ENCODE measurements around the gene BANF2.

DNA sequence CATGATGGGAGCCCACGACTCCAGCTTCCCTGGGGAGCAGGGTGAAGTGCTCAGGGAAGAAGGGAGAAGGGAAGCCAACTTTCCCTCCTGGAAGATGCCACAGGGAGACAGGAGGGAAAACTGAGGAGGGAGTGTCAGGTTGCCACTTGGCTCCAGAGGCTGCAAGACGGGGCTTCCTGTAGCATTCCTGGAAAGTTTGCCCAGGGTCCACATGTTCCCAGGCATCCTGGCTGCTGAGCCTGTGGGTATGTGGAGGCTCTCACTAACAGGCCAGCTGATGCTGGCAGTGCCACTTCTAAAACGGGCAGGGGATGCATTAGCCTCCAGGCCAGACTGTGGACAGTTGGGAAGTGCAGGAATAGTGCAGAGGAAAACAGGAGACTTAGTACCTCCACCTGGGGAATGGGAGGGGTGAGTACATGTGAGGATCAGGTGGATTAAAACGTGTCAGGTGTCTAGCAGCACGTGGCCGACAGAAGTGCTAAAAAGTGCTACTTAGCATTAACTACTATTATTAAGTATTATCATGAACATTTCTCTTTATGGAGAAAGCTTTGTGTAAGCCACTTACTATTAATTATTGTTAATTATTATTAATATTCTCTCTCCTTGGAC is 33.2 kb downstream of the BANF2 start:
- TF ChIP-seq, protein P1, sequence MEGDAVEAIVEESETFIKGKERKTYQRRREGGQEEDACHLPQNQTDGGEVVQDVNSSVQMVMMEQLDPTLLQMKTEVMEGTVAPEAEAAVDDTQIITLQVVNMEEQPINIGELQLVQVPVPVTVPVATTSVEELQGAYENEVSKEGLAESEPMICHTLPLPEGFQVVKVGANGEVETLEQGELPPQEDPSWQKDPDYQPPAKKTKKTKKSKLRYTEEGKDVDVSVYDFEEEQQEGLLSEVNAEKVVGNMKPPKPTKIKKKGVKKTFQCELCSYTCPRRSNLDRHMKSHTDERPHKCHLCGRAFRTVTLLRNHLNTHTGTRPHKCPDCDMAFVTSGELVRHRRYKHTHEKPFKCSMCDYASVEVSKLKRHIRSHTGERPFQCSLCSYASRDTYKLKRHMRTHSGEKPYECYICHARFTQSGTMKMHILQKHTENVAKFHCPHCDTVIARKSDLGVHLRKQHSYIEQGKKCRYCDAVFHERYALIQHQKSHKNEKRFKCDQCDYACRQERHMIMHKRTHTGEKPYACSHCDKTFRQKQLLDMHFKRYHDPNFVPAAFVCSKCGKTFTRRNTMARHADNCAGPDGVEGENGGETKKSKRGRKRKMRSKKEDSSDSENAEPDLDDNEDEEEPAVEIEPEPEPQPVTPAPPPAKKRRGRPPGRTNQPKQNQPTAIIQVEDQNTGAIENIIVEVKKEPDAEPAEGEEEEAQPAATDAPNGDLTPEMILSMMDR (conservative IDR thresholded peaks at IDR 0.05 in 1 of 2, IDR thresholded peaks at IDR 0.05 in 1 of 2; ENCODE audit: extremely low read depth in 1 of 2, insufficient read depth in 1 of 2, low read depth in 1 of 2, low read length in 2 of 2) = no peak
- TF ChIP-seq EZH2 (IDR thresholded peaks at IDR 0.05; ENCODE audit: borderline replicate concordance, low read length) = no peak

Data from mammary epithelial cell (primary cell).